ENCODE data around the gene PRXL2B. TPM values are rescaled to one million over a fixed set of nuclear protein-coding genes. Genes with fewer than 3 reads are reported as not detected.

The PRXL2B gene
- total RNA-seq, 1 experiment from 2014 or later = 40.7 TPM

DNA sequence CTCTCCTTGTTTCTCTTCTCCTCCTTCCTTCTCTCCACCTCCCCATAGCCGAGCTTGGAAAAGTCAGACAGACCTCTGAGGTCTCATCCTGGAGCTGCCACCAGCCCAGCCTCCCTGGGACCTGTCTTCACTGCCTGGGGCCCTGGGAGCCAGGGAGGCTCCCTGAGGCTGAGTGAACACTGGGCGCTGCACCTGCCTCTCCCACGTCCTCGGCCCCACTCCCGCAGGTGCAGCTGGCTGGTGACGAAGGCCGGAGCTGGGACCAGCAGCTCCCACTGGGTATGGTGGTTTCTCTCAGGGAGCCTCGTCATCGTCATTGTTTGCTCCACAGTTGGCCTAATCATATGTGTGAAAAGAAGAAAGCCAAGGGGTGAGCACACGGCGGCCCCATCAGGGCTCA is 25.1 kb upstream of the PRXL2B start:
- no peaks in the 10 kb centered on the region for H3K4me1 ChIP-seq (ENCODE audit: insufficient read depth, low read length)
- H2AK5ac ChIP-seq (ENCODE audit: insufficient read length, low read length) = no peak overlapping the region
- Mint-ChIP-seq H3K9me3 (no peaks in the 10 kb centered on the region; a peak in 1 of 5 replicates), H3K4me3 (no peak overlapping the region), H3K36me3 (ENCODE audit: insufficient read depth in 1 of 3, low read depth in 3 of 3) (no peaks in the 10 kb centered on the region), H3K4me1 (peaks cover 3 to 10% of the 10 kb centered on the region in 2 experiments), H3K27ac (no peak overlapping the region; a peak in 2 of 7 replicates), H3K27me3 (ENCODE audit: low read depth) (peaks cover 3% of the 10 kb centered on the region)
- no peak overlapping the region for H3K4ac ChIP-seq (ENCODE audit: low read depth, low read length)
- no peak overlapping the region for H2BK20ac ChIP-seq (ENCODE audit: low read depth, low read length, poor library complexity, severe bottlenecking)
- no peak overlapping the region for H3T11ph ChIP-seq (ENCODE audit: low read length)
- no peaks in the 10 kb centered on the region for H3K79me1 ChIP-seq (ENCODE audit: insufficient read depth, low read depth, low read length, poor library complexity, severe bottlenecking)
- H2BK12ac ChIP-seq (ENCODE audit: insufficient read length, low read depth, low read length) = no peak overlapping the region
- DNase-seq = no peak
- H3K9ac ChIP-seq (ENCODE audit: extremely low read depth, insufficient read length, low read length) = no peak overlapping the region
- H3K18ac ChIP-seq (ENCODE audit: insufficient read length, low read depth, low read length) = no peak overlapping the region
- H4K8ac ChIP-seq (replicated peaks; ENCODE audit: insufficient read length, low read depth, low read length) = no peak overlapping the region
- no peaks in the 10 kb centered on the region for H3K27me3 ChIP-seq (ENCODE audit: insufficient read depth, low read length)
- no peaks in the 10 kb centered on the region for H3K79me2 ChIP-seq (ENCODE audit: insufficient read depth, low read length)
- H2AFZ ChIP-seq (ENCODE audit: low read length) = no peak overlapping the region
- H2BK5ac ChIP-seq (ENCODE audit: insufficient read length, low read length) = no peak overlapping the region
- TF ChIP-seq, protein P1, sequence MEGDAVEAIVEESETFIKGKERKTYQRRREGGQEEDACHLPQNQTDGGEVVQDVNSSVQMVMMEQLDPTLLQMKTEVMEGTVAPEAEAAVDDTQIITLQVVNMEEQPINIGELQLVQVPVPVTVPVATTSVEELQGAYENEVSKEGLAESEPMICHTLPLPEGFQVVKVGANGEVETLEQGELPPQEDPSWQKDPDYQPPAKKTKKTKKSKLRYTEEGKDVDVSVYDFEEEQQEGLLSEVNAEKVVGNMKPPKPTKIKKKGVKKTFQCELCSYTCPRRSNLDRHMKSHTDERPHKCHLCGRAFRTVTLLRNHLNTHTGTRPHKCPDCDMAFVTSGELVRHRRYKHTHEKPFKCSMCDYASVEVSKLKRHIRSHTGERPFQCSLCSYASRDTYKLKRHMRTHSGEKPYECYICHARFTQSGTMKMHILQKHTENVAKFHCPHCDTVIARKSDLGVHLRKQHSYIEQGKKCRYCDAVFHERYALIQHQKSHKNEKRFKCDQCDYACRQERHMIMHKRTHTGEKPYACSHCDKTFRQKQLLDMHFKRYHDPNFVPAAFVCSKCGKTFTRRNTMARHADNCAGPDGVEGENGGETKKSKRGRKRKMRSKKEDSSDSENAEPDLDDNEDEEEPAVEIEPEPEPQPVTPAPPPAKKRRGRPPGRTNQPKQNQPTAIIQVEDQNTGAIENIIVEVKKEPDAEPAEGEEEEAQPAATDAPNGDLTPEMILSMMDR (conservative IDR thresholded peaks at IDR 0.05) = no peak
- H4K20me1 ChIP-seq (ENCODE audit: control insufficient read depth, insufficient read depth, insufficient read length) = no peaks in the 10 kb centered on the region
- no peak overlapping the region for H4K5ac ChIP-seq (ENCODE audit: insufficient read length, low read depth, low read length)
- H3K23ac ChIP-seq (ENCODE audit: insufficient read length, low read depth, low read length) = no peak overlapping the region
- H3K27ac ChIP-seq (ENCODE audit: insufficient read length, low read depth, low read length) = no peak overlapping the region
- H4K91ac ChIP-seq (ENCODE audit: insufficient read length, low read depth, low read length) = no peak overlapping the region
- H2BK120ac ChIP-seq (ENCODE audit: low read depth, low read length, poor library complexity, severe bottlenecking) = no peak overlapping the region
- no peaks in the 10 kb centered on the region for H3K23me2 ChIP-seq (ENCODE audit: insufficient read length, low read depth, low read length, poor library complexity, severe bottlenecking)
- H3K56ac ChIP-seq (ENCODE audit: insufficient read length, low read depth, low read length) = no peak overlapping the region
- WGBS (ENCODE audit: extremely low coverage, insufficient read length, low lambda C conversion rate) = no CpG with 5 or more reads among the region's 11 CpGs
- H3K14ac ChIP-seq (ENCODE audit: insufficient read depth, low read length) = no peak overlapping the region
- no peak overlapping the region for H3K4me2 ChIP-seq (ENCODE audit: insufficient read depth, insufficient read length, low read length)
- no peaks in the 10 kb centered on the region for H3K9me3 ChIP-seq (ENCODE audit: control insufficient read depth, low read depth, low read length)
- no peak overlapping the region for H2BK15ac ChIP-seq (ENCODE audit: low read depth, low read length)
